ENCODE measurements around the gene KLC3.

DNA sequence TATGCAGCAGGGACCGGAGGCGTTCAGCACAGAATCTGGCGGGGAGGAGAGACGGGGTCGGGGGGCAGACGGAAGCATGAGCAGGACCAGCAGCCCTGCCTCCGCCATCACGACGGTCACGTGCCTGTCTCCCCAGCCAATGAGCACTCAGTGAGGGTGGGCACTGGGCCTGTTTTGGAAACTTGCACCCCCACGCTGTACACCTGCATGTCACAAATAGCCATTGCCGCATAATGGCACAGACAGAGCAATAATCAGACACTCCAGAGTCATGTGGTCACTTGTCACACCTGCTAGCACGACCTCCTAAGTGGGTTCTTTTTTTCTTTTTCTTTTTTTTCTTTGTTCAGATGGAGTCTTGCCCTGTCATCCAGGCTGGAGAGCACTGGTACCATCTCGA, 21.1 kb downstream of the KLC3 start:
- TF ChIP-seq, protein P1, sequence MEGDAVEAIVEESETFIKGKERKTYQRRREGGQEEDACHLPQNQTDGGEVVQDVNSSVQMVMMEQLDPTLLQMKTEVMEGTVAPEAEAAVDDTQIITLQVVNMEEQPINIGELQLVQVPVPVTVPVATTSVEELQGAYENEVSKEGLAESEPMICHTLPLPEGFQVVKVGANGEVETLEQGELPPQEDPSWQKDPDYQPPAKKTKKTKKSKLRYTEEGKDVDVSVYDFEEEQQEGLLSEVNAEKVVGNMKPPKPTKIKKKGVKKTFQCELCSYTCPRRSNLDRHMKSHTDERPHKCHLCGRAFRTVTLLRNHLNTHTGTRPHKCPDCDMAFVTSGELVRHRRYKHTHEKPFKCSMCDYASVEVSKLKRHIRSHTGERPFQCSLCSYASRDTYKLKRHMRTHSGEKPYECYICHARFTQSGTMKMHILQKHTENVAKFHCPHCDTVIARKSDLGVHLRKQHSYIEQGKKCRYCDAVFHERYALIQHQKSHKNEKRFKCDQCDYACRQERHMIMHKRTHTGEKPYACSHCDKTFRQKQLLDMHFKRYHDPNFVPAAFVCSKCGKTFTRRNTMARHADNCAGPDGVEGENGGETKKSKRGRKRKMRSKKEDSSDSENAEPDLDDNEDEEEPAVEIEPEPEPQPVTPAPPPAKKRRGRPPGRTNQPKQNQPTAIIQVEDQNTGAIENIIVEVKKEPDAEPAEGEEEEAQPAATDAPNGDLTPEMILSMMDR (conservative IDR thresholded peaks at IDR 0.05 in 1 of 2, IDR thresholded peaks at IDR 0.05 in 1 of 2; ENCODE audit: low read depth in 1 of 2, low read length in 2 of 2) = no peak
- TF ChIP-seq EZH2 (IDR thresholded peaks at IDR 0.05; ENCODE audit: low read length, missing control alignments) = no peak
